Upper lobe of left lung (tissue), 4 donors: ENCODE data around the gene SRC.

ENCODE experiments used
- EP300 ChIP-seq, 4 donors: sonication (generic); formaldehyde crosslinking; IDR thresholded peaks; one replicate each; pipeline ENCODE4 v1.5.1; 2017; ENCODE audit warnings: antibody characterized with exemption in 4 of 4, control low read depth in 2 of 4
- POLR2A ChIP-seq, 4 donors: fragments of 450-650 bp; IDR thresholded peaks; one replicate each; pipeline ENCODE4 v1.5.1; 2016 to 2017; ENCODE audit warnings: antibody characterized with exemption in 4 of 4, mild to moderate bottlenecking in 2 of 4
- POLR2AphosphoS5 ChIP-seq, 2 donors: sonication (generic); formaldehyde crosslinking; IDR thresholded peaks; one replicate each; pipeline ENCODE4 v1.5.1; 2017; ENCODE audit warnings: antibody characterized with exemption in 2 of 2
- TF ChIP-seq, protein P1 (sequence below), 6 experiments: fragments of 450-650 bp in 4 of 6; fragments of 200-600 bp in 2 of 6; sonication (generic) in 2 of 6; IDR thresholded peaks; one replicate each; pipeline ENCODE4 v1.5.1; 2016 to 2019; ENCODE audit warnings: antibody characterized with exemption in 6 of 6

DNA sequence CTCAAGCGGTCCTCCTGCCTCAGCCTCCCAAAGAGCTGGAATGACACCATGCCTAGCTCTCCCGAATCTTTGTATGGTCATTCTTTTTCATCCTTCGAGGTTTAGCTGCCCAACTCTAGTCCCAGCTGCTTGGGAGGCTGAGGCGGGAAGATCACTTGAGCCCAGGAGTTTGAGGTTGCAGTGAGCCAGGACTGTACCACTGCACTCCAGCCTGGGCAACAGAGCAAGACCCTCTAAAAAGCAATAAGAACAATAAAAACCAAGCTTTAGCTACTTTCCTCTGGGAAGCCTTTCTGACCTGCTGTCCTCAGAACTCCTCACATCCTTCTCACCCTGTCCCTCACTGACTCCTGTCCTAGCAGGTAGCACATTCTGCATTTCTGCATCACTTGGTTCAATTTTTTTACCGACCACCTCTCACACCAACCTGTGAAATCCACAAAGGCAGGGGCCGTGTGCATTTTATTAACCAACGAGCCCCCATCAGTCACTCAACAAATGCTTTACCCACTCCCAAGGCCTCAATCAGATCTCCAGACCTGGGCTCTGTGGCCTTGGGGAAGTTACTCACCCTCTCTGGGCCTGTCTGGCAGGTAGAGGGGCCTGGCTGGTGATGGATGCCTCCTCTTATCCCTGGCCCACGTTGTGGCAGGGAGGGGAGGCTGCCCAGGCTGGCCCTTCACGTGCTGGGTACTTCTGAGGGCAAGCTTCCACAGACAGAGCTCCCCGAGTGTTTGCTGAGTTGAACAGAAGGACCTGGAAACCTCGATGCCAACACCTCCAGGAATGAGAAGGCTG lies 14.7 kb upstream of the SRC start:
- TF ChIP-seq EP300 (IDR thresholded peaks at IDR 0.05) (no peak), POLR2AphosphoS5 (IDR thresholded peaks at IDR 0.05) (no peak), POLR2A (IDR thresholded peaks at IDR 0.05) (no peak)
- TF ChIP-seq, protein P1, sequence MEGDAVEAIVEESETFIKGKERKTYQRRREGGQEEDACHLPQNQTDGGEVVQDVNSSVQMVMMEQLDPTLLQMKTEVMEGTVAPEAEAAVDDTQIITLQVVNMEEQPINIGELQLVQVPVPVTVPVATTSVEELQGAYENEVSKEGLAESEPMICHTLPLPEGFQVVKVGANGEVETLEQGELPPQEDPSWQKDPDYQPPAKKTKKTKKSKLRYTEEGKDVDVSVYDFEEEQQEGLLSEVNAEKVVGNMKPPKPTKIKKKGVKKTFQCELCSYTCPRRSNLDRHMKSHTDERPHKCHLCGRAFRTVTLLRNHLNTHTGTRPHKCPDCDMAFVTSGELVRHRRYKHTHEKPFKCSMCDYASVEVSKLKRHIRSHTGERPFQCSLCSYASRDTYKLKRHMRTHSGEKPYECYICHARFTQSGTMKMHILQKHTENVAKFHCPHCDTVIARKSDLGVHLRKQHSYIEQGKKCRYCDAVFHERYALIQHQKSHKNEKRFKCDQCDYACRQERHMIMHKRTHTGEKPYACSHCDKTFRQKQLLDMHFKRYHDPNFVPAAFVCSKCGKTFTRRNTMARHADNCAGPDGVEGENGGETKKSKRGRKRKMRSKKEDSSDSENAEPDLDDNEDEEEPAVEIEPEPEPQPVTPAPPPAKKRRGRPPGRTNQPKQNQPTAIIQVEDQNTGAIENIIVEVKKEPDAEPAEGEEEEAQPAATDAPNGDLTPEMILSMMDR (IDR thresholded peaks at IDR 0.05), result no peak
